PC-3 (cell line): ENCODE data around the gene METRN. TPM values are rescaled to one million over a fixed set of nuclear protein-coding genes. Genes with fewer than 3 reads are reported as not detected.
A peak's percentile ranks its signal among the peaks of the same experiment; 100 is the strongest.

Experiments used
- ATAC-seq: fragments of 200-7000 bp; cut with Tn5 transposase; 2 replicates; pipeline ENCODE4 v1.9.1; 2020; ENCODE audit warnings: mild to moderate bottlenecking, moderate library complexity
- BruUV-seq: library from RNA; stranded (reverse); fragments of 400-500 nt; replicated peaks from 2 replicates; lab custom pipeline; 2021; lab: Mats Ljungman, UMichigan
- CTCF ChIA-PET: fragments of 300-600 bp; sonication (Branson Sonifier 250); formaldehyde crosslinking; loops from one replicate; lab custom pipeline; 2022; ENCODE audit warnings: antibody characterized with exemption; lab: Charles Lee
- POLR2A ChIA-PET: fragments of 300-600 bp; sonication (Branson Sonifier 250); formaldehyde crosslinking; loops from one replicate; lab custom pipeline; 2022; ENCODE audit warnings: antibody characterized with exemption; ENCODE audit not compliant: unreplicated experiment; lab: Charles Lee
- DNase-seq: peaks from one replicate; pipeline ENCODE4 v3.0.0-alpha.2; 2015
- H2AFZ ChIP-seq: fragments of 300-600 bp; sonication (generic); 2 replicates; pipeline ENCODE4 v1.6.0; 2016; ENCODE audit warnings: antibody characterized with exemption, low read length
- H3F3A ChIP-seq: fragments of 300-600 bp; sonication (generic); one replicate; pipeline ENCODE4 v1.6.0; 2017; ENCODE audit warnings: antibody characterized with exemption, low read length, control low read depth, mild to moderate bottlenecking; ENCODE audit not compliant: unreplicated experiment
- H3K27ac ChIP-seq: fragments of 300-600 bp; sonication (generic); 2 replicates; pipeline ENCODE4 v1.5.1; 2016; ENCODE audit warnings: mild to moderate bottlenecking, low read length
- H3K27me3 ChIP-seq: fragments of 300-600 bp; sonication (generic); 2 replicates; pipeline ENCODE4 v1.6.1; 2016; ENCODE audit warnings: low read length, mixed read lengths
- H3K36me3 ChIP-seq: fragments of 300-600 bp; sonication (generic); 2 replicates; pipeline ENCODE4 v1.6.1; 2016; ENCODE audit warnings: low read depth, mixed run types, low read length, mixed read lengths
- H3K4me1 ChIP-seq: fragments of 300-600 bp; sonication (generic); 2 replicates; pipeline ENCODE4 v1.5.1; 2016; ENCODE audit warnings: low read length; ENCODE audit not compliant: insufficient read depth
- H3K4me2 ChIP-seq: fragments of 300-600 bp; sonication (generic); 2 replicates; pipeline ENCODE4 v1.6.0; 2016; ENCODE audit warnings: low read length
- H3K4me3 ChIP-seq: fragments of 300-600 bp; sonication (generic); 2 replicates; pipeline ENCODE4 v1.5.1; 2016; ENCODE audit warnings: mild to moderate bottlenecking, low read length, mixed read lengths
- H3K79me2 ChIP-seq: fragments of 300-600 bp; sonication (generic); 2 replicates; pipeline ENCODE4 v1.6.1; 2017; ENCODE audit warnings: low read length, mixed read lengths
- H3K9ac ChIP-seq: fragments of 300-600 bp; sonication (generic); 2 replicates; pipeline ENCODE4 v1.6.0; 2016; ENCODE audit warnings: mild to moderate bottlenecking, low read length
- H3K9me2 ChIP-seq: fragments of 300-600 bp; sonication (generic); replicated peaks from 2 replicates; pipeline ENCODE4 v1.6.1; 2016; ENCODE audit warnings: mixed run types, low read length, mixed read lengths
- H3K9me3 ChIP-seq: fragments of 300-600 bp; sonication (generic); 2 replicates; pipeline ENCODE4 v1.6.1; 2016; ENCODE audit warnings: low read length, mixed read lengths
- H4K20me1 ChIP-seq: fragments of 300-600 bp; sonication (generic); 2 replicates; pipeline ENCODE4 v1.6.1; 2016; ENCODE audit warnings: low read length, mixed read lengths
- CTCF ChIP-seq: fragments of 300-600 bp; sonication (generic); conservative IDR thresholded peaks from 2 replicates; pipeline ENCODE4 v1.5.1; 2017; ENCODE audit warnings: antibody characterized with exemption, low read depth, mild to moderate bottlenecking, low read length
- EZH2 ChIP-seq: fragments of 300-600 bp; sonication (generic); IDR thresholded peaks from one replicate; pipeline ENCODE4 v1.6.1; 2017; ENCODE audit warnings: antibody characterized with exemption, mild to moderate bottlenecking, low read length; ENCODE audit not compliant: unreplicated experiment
- EZH2phosphoT487 ChIP-seq: fragments of 300-600 bp; sonication (generic); IDR thresholded peaks from 2 replicates; pipeline ENCODE4 v1.6.1; 2018; ENCODE audit warnings: mild to moderate bottlenecking, antibody characterized with exemption, low read length, borderline replicate concordance
- intact Hi-C: fragments of 100-400 bp; cut with micrococcal nuclease; formaldehyde crosslinking; loops from 2 replicates; pipeline ENCODE4 v1.9.0; 2023
- total RNA-seq: library from RNA; depleted of rRNA; stranded (reverse); fragments of >200 nt; gene quantifications from 2 replicates; pipeline ENCODE4 v1.2.3, GENCODE V29; 2014

METRN gene
- total RNA-seq, 1 experiment from 2014 or later = 320 TPM

GRCh38 chr16:726438-727290, 11.7 kb downstream of the METRN start, which contains the start of the genes CCDC78 and HAGHL:
Gene CCDC78 (minus strand): TSS chr16:726443. CDS start chr16:726367, 76 bp downstream.
Gene HAGHL (plus strand): TSS chr16:727106. CDS start chr16:727510, 404 bp downstream.
- H2AFZ ChIP-seq = no peak within 1 kb of the TSS
- H3K27me3 ChIP-seq = no peaks in the 10 kb centered on the region
- H3K4me2 ChIP-seq = peak within 1 kb of the TSS; percentile 83
- POLR2A ChIA-PET = no interaction called here
- peak within 1 kb of the TSS; percentile 66 for H3K4me3 ChIP-seq
- peak; percentile 27 for ATAC-seq
- CTCF ChIA-PET = interaction anchor here (0.7 to 1.2 kb wide), 2 partner anchors 13 to 14 kb away, joined by 3 to 5 read pairs; no protein-coding TSS in a partner anchor
- intact Hi-C loops = no loop called here
- DNase-seq = peak; percentile 53
- H3K9me2 ChIP-seq = no peaks in the 10 kb centered on the region
- peaks cover 14% of the 10 kb centered on the region; the same call in 1 of the 2 replicates for H3K4me1 ChIP-seq
- TF ChIP-seq CTCF (no peak), EZH2phosphoT487 (peak; percentile 69; the same call in 1 of the 2 replicates)
- peaks cover 3% of the 10 kb centered on the region for H3F3A ChIP-seq
- no peaks in the 10 kb centered on the region for H3K9me3 ChIP-seq
- H3K9ac ChIP-seq = peak within 1 kb of the TSS; percentile 34; the same call in 1 of the 2 replicates
- BruUV-seq = no TSS peak
- no peaks in the 10 kb centered on the region for H3K36me3 ChIP-seq
- H3K27ac ChIP-seq = no peak within 1 kb of the TSS
- 0 out of 2 replicates have a peak, but pooled peaks cover 9% of the 10 kb centered on the region for H3K79me2 ChIP-seq
- no peaks in the 10 kb centered on the region for H4K20me1 ChIP-seq

GRCh38 chr16:727291-727977, 12.5 kb downstream of the METRN start:
- Histone ChIP-seq H3K9me2 (no peaks in the 10 kb centered on the region), H2AFZ (no peak overlapping the region), H3K4me1 (peaks cover 8% of the 10 kb centered on the region; the same call in 1 of the 2 replicates), H3K27ac (no peak overlapping the region), H3F3A (peaks cover 3% of the 10 kb centered on the region), H3K36me3 (no peaks in the 10 kb centered on the region), H3K9me3 (no peaks in the 10 kb centered on the region), H3K4me3 (peak overlapping the region; percentile 66), H4K20me1 (no peaks in the 10 kb centered on the region), H3K9ac (peak overlapping the region; percentile 34; the same call in 1 of the 2 replicates), H3K4me2 (peak overlapping the region; percentile 83), H3K27me3 (no peaks in the 10 kb centered on the region), H3K79me2 (0 out of 2 replicates have a peak, but pooled peaks cover 9% of the 10 kb centered on the region)
- intact Hi-C loops = no loop called here
- BruUV-seq = no TSS peak
- DNase-seq (no peak), ATAC-seq (peak; percentile 4)
- ChIA-PET CTCF (interaction anchor here (0.5 to 1.1 kb wide), 2 partner anchors 11 to 330 kb away, joined by 3 read pairs; no protein-coding TSS in a partner anchor), POLR2A (interaction anchor here (0.6 kb wide), 3 partner anchors 31 to 652 kb away, joined by 3 to 5 read pairs (median 3); no protein-coding TSS in a partner anchor)
- TF ChIP-seq EZH2phosphoT487 (no peak), EZH2 (no peak), CTCF (no peak)
